NT2/D1 (cell line): ENCODE data around the gene UNC5C.

Source experiments
- SUZ12 ChIP-seq: IDR thresholded peaks from 2 replicates; pipeline ENCODE4 v1.6.1; 2011; ENCODE audit not compliant: insufficient read length, insufficient read depth; ENCODE audit errors: extremely low read depth
- ZNF274 ChIP-seq: IDR thresholded peaks from 2 replicates; pipeline ENCODE4 v1.6.1; 2011; ENCODE audit warnings: mild to moderate bottlenecking, low read depth, low read length

GRCh38 chr4:95358421-95358820, 190.4 kb downstream of the UNC5C start:
- TF ChIP-seq SUZ12: no peak
- no peak for TF ChIP-seq ZNF274
